T-helper 2 cell treated with Interferon-gamma antibody and Interleukin-4, amounts not matched to agents 100 ng/mL and 5 ng/mL, for 36 hours (primary cell): ENCODE results near the gene CHCHD6. TPM values are rescaled to one million over a fixed set of nuclear protein-coding genes. Genes with fewer than 3 reads are reported as not detected.
"Not testable (repeated sequence)": the region's sequence is repeated elsewhere in the genome, so short reads cannot be mapped to it uniquely, and the experiment has no call there.

Experiments
- intact Hi-C: fragments of 100-400 bp; cut with micrococcal nuclease; formaldehyde crosslinking; loops from one replicate; pipeline ENCODE4 v1.15.1; 2023
- total RNA-seq: library from RNA; stranded (reverse); gene quantifications from 2 replicates; pipeline ENCODE4 v1.2.3, GENCODE V29; 2022

CHCHD6 gene
- total RNA-seq, 1 donor from 2014 or later, result 7.0 TPM

DNA sequence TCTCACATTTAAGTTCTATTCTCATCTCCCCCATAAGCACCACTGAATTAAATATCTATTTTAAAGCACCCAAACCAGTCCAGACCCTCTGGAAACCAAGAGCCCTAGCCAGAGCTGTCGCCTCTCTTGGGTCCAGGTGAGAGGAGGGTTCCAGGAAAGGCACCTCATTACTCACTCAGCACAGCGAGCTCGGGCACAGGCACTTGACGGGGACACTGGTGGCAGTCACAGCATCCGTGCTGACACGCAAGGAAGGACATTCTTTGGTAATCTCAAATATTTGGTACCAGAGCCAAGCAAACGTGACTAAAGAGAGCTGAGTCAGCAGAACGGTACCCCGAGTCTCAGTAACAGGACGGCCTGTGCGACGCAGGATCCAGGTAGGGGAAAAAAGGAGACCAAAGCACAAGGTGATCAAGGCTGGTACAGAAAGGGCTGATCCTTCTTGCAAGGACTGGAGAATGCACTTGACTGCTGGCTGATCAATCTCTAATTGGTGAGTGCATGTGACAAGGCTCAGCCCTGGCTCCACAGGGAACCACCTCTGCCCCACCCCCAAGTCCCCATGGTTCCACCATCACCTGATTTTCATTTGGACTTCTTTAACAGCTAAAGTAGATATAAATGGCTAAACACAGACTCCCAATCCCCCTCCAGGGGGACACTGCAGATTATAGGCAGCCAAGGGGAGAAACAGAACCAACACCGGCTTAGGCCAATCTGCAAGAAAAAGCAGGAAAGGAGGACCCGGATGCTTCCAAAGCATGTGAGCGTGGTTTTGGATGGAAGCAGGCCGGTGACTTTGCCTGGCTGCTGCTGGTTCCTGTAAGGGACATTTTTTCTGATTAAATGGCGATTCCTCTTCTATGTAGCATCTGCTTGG, 61.4 kb downstream of the CHCHD6 start:
- intact Hi-C loops, result no loop called here

DNA sequence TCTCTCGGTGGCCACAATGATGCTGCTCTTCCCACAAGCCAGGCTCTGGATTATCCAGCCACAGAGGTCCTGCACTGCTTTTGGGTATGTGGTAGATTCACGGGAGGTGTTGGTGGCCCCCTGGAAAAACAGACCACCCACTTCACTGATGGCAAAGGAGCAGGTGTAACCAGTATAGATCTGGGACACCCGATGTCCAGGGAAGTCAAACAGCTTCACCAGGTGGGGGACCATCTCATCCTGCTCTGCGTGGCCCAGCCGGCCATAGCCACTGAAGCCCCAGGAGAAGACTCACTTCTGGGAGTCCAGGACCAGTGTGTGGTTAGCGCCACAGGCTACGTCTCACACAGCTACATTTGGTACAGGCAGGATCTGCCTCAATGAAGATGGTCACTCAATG, 62.6 kb downstream of the CHCHD6 start:
- intact Hi-C loops, result no loop called here

GRCh38 chr3:126768903-126769302, 64.9 kb downstream of the CHCHD6 start:
- intact Hi-C loops, result no loop called here

DNA sequence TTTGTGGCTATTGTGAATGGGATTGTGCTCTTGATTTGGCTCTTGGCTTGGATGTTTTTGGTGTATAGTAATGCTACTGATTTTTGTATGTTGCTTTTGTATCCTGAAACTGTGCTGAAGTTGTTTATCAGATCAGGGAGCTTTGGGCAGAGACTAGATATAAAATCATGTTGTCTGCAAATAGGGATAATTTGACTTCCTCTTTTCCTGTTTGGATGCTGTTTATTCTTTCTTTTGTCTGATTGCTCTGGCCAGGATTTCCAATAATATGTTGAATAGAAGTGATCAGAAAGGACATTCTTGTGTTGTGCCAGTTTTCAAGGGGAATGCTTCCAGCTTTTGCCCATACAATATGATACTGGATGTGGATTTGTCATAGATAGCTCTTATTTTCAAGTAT, 66.1 kb downstream of the CHCHD6 start:
- intact Hi-C loops, result no loop called here

- intact Hi-C loops, result no loop called here
Observed at GRCh38 chr3:126773167-126773566, 69.1 kb downstream of the CHCHD6 start.

DNA sequence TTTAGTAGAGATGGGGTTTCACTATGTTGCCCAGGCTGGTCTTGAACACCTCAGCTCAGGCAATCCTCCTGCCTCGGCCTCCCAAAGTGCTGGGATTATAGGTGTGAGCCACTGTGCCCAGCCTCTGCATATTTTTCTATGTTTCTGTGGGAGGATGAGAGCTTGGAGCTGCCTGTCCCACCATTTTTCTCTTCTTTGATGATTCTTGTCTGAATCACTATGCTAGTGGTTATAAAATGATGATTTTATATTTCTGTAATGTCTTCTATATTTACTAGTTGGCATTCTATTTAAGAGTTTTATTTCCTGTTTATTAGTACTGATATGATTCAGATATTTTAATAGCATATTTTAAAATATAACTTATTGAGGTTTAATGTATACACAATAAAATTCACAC, 69.7 kb downstream of the CHCHD6 start:
- intact Hi-C loops, result no loop called here

- intact Hi-C loops, result no loop called here
Observed at GRCh38 chr3:126777366-126777765, 73.3 kb downstream of the CHCHD6 start.

- intact Hi-C loops, result no loop called here
Observed at GRCh38 chr3:126780666-126781065, 76.6 kb downstream of the CHCHD6 start.

DNA sequence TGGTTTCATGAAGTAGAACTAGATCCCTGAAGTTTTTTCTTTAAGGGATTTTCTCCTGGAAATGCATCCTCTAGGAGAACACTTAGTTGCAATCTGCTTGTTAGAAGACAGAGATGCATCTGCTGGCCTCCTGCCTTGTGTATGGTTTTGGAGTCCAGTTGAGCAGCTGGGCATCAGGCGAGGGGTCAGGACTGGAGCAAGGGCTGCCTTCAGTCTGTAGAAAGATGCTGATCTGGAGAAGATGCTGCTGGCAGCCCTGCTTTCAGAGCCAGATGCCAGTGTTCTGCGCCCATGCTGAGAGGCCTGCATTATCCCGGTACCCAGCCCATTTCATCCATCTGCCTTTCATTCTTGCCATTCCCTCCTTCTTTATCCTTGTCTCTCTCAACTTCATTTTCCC, 77.4 kb downstream of the CHCHD6 start:
- intact Hi-C loops, result no loop called here

DNA sequence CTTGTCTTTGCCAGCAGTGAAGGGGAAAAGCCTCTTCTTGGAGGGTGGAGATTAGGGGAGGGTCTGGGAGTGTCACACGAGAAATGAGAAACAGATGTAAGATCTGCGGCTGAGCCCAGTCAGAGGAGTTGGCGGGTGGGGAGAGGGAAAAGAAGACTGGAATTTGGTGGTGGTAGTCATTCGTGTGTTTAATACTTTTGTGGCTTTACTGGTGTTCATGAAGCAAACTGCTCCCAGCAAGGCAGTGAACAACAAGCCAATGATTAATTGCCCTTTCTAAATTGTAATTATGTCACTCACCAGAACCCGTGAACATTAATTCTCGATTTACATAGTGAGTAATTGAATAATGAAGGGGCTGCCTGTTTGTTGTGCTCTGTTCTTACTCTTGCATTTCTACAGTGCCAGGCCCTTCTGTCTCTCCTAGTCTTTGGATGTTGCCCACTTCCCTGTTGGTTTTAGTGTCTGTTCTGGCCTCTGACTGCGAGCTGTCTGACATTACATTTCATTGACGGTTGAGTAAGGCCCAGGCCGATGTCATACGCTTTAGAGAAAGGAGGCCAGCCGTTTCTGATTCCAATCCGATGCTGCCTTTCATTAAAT, 78.0 kb downstream of the CHCHD6 start:
- intact Hi-C loops, result no loop called here

- intact Hi-C loops, result no loop called here
Observed at GRCh38 chr3:126782536-126782935, 78.5 kb downstream of the CHCHD6 start.

DNA sequence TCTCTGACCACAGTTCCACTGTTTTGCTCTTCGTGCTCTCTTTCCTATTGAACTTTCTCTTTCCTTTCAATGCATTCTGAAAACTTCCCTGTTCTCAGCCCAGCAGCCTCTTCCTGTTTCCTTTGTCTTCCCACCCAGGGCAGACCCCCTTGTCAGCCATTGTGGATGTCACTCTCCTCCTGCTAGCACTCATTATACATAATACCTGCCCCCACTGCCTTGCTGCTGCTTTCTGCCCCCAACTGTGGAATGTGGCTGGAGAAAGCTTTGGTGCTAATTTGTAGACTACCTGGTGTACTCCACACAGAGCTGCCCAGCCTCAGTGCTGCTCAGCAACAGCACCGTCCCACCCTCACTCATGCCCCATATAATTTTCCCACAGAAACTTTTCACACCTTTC, 80.2 kb downstream of the CHCHD6 start:
- intact Hi-C loops, result no loop called here

GRCh38 chr3:126791320-126791719, 87.3 kb downstream of the CHCHD6 start:
- intact Hi-C loops, result not testable (repeated sequence)

DNA sequence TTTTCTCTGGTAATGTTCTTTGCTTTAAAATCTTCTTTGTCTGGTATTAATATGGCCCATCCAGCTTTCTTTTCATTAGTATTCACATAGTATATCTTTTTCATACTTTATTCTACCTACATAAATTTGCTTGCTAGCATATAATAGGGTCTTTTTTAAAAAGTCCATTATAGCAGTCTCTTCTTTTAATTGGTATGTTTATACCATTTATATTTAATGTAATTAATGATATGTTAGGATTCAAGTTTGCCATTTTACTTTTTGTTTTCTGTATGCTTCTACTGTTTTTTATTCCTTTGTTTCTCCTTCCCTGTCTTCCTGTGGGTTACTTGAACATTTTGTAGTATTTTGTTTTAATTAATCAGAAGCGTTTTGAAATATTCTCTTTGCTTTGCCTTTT, 89.0 kb downstream of the CHCHD6 start:
- intact Hi-C loops, result no loop called here

- intact Hi-C loops, result no loop called here
Observed at GRCh38 chr3:126797563-126797962, 93.5 kb downstream of the CHCHD6 start.

GRCh38 chr3:126798521-126798920, 94.5 kb downstream of the CHCHD6 start:
- intact Hi-C loops, result no loop called here

DNA sequence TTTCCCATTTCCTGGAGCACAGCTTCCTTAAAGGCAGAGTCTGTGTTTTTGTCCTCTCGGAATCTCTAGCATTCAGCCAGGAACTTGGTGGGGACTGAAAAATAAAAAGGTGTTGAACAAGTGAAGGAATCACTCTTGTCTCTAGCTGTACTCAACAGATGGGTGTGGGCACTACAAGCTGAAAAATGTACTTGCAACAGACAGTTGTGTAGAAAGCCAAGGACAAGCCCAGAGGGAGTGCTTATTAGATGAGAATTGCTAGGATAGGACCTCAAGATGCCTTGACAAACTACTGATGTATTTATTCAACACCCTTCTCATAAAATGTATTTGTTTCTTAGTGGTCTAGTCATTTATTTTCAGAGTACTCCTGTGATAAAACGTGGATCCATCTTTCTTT, 95.1 kb downstream of the CHCHD6 start:
- intact Hi-C loops, result no loop called here

DNA sequence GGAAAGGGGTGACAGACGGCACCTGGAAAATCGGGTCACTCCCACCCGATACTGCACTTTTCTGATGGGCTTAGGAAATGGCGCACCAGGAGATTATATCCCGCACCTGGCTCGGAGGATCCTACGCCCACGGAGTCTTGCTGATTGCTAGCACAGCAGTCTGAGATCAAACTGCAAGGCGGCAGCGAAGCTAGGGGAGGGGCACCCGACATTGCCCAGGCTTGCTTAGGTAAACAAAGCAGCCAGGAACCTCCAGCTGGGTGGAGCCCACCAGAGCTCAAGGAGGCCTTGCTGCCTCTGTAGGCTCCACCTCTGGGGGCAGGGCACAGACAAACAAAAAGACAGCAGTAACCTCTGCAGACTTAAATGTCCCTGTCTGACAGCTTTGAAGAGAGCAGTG, 97.3 kb downstream of the CHCHD6 start:
- intact Hi-C loops, result not testable (repeated sequence)

GRCh38 chr3:126807795-126808194, 103.8 kb downstream of the CHCHD6 start:
- intact Hi-C loops, result no loop called here

- intact Hi-C loops, result no loop called here
Observed at GRCh38 chr3:126811530-126811929, 107.5 kb downstream of the CHCHD6 start.

GRCh38 chr3:126816298-126816697, 112.3 kb downstream of the CHCHD6 start:
- intact Hi-C loops, result no loop called here

DNA sequence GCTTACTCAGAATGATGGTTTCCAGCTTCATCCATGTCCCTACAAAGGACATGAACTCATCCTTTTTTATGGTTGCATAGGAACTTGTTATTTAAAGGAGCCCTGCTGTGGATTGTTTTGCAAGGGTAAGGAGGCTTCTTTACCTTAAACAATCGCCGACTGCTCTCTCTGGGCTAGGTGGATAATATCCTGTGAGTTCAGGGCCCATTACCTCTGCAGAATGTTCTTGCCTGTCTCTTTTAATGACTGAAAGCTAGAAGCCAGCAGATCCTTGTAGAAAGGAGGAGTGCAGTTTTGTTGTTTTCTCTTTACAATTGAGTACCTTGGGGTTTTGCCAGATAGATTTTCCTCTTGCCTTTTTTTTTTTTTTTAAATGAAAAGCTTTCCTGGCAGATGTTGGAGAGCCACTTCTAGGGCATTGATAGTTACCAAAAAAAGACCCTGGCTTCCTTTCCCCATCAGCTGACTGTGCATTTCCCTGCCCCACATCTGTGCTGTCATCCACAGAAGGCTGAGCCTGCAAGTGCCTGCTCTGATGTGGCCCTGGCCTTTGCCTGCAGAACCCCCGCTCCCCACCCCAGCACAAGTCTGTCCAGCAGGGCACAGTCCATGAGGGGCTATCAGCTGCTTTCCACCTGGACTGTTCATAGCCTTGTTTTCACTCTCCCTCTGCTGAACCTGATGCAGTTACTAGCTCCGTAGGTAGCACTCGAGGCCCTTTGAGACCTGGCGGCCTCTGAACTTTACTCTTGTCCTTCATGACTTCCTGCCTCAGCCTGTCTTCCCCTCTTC, 113.1 kb downstream of the CHCHD6 start:
- intact Hi-C loops, result no loop called here
